ENCODE data around the gene CAPN11.

DNA sequence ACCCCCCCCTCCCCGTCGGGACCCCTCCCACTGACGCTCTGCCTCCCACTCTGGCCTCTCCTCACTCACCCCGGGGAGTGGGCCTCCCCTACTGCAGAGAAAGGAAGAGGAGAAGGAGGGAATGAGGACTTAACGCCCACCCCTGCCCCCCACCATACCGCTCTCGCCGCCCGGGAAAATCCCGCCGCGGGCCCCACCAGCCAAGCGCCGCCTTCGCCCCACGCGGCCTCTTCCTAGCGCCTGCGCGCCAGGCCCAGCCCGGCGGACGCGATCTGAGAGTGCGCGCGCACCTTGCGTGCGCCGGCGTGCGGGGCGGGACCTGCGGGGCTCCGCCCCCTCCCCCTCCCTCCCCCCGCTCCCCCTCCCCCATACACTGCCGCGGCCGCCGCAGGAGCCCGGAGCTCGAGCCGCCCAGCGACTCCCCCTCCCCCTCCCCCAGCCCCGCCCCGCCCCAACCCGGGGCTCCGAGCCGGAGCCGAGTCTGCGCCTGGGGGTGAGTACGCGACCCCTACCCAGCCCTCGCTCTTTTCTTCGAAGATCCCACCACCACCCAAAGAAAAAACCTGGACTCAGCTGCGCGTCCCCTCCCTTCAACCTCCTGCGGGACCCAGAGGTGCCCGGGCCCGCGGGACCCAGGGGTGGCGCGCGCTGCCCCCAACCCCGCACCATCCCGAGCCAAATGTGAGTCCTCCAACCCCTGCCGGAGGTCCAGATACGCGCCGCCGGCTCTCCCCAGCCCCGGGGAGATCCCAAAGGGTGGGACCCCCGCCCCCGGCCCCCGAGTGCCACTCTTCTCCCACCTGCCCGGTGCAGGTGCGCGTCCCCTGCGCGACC lies 31.2 kb upstream of the CAPN11 start, which contains the start of the genes MRPL14 and TMEM63B:
- no peak for TF ChIP-seq EZH2phosphoT487 (IDR thresholded peaks at IDR 0.05; ENCODE audit: borderline replicate concordance, low read length)
- TF ChIP-seq, protein P1, sequence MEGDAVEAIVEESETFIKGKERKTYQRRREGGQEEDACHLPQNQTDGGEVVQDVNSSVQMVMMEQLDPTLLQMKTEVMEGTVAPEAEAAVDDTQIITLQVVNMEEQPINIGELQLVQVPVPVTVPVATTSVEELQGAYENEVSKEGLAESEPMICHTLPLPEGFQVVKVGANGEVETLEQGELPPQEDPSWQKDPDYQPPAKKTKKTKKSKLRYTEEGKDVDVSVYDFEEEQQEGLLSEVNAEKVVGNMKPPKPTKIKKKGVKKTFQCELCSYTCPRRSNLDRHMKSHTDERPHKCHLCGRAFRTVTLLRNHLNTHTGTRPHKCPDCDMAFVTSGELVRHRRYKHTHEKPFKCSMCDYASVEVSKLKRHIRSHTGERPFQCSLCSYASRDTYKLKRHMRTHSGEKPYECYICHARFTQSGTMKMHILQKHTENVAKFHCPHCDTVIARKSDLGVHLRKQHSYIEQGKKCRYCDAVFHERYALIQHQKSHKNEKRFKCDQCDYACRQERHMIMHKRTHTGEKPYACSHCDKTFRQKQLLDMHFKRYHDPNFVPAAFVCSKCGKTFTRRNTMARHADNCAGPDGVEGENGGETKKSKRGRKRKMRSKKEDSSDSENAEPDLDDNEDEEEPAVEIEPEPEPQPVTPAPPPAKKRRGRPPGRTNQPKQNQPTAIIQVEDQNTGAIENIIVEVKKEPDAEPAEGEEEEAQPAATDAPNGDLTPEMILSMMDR (conservative IDR thresholded peaks at IDR 0.05; ENCODE audit: low read depth, low read length): no peak
- TF ChIP-seq EZH2 (IDR thresholded peaks at IDR 0.05; ENCODE audit: low read length, unreplicated experiment): no peak
